NT2/D1 (cell line): ENCODE measurements around the gene TMPRSS4.

Source experiments
- SUZ12 ChIP-seq: IDR thresholded peaks from 2 replicates; pipeline ENCODE4 v1.6.1; 2011; ENCODE audit not compliant: insufficient read length, insufficient read depth; ENCODE audit errors: extremely low read depth
- ZNF274 ChIP-seq: IDR thresholded peaks from 2 replicates; pipeline ENCODE4 v1.6.1; 2011; ENCODE audit warnings: mild to moderate bottlenecking, low read depth, low read length

- TF ChIP-seq ZNF274 = no peak
- TF ChIP-seq SUZ12 = no peak
Measured at GRCh38 chr11:118168316-118168715, 91.4 kb downstream of the TMPRSS4 start.
